Stimulated activated naive CD8-positive, alpha-beta T cell treated with anti-CD3 and anti-CD28 coated beads, Interleukin-15, Interleukin-2, amounts not matched to agents 100 ng/mL and 50 ng/mL, for 24 hours (primary cell): ENCODE data around the gene SGMS1.

Source experiments
- H3K27ac Mint-ChIP-seq: one replicate; pipeline ENCODE4 v1.8.0; 2021; ENCODE audit warnings: mild to moderate bottlenecking, mixed read lengths
- H3K27me3 Mint-ChIP-seq: one replicate; pipeline ENCODE4 v1.8.0; 2021; ENCODE audit warnings: mixed read lengths
- H3K36me3 Mint-ChIP-seq: one replicate; pipeline ENCODE4 v1.8.0; 2021; ENCODE audit warnings: low read depth, mixed read lengths
- H3K4me1 Mint-ChIP-seq: one replicate; pipeline ENCODE4 v1.8.0; 2021; ENCODE audit warnings: low read depth, mixed read lengths
- H3K4me3 Mint-ChIP-seq: one replicate; pipeline ENCODE4 v1.8.0; 2021; ENCODE audit warnings: mild to moderate bottlenecking, mixed read lengths
- H3K9me3 Mint-ChIP-seq: one replicate; pipeline ENCODE4 v1.8.0; 2021; ENCODE audit warnings: mixed read lengths

The SGMS1 gene

DNA sequence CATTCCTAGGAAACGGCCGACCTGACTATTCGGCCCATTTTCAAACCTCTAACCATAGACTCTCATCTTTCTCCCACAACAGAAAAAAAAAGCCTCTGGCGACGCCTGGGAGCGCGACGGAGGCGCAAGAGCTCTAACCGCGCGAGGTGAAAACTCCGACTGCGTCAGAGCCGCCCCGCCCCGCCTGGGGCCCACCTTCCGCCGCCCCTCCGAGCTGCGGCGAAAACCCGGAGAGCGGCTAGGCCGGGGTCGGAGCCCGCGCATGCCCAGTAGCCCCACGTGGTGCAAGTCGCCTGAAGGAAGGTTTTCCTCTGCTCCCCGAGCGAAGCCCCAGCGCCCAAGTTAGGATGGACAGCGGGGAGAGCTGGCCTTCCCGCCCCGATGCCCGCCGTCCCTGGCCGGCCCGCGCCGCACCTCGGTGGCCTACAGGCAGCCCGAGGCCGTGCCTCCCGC is 683 bp upstream of the SGMS1 start:
- peak overlapping the region; percentile 85 for H3K4me3 Mint-ChIP-seq
- peaks cover 6% of the 10 kb centered on the region for H3K36me3 Mint-ChIP-seq
- H3K4me1 Mint-ChIP-seq = peaks cover 44% of the 10 kb centered on the region
- H3K27ac Mint-ChIP-seq = peak overlapping the region; percentile 95
- H3K9me3 Mint-ChIP-seq = no peaks in the 10 kb centered on the region
- no peaks in the 10 kb centered on the region for H3K27me3 Mint-ChIP-seq

DNA sequence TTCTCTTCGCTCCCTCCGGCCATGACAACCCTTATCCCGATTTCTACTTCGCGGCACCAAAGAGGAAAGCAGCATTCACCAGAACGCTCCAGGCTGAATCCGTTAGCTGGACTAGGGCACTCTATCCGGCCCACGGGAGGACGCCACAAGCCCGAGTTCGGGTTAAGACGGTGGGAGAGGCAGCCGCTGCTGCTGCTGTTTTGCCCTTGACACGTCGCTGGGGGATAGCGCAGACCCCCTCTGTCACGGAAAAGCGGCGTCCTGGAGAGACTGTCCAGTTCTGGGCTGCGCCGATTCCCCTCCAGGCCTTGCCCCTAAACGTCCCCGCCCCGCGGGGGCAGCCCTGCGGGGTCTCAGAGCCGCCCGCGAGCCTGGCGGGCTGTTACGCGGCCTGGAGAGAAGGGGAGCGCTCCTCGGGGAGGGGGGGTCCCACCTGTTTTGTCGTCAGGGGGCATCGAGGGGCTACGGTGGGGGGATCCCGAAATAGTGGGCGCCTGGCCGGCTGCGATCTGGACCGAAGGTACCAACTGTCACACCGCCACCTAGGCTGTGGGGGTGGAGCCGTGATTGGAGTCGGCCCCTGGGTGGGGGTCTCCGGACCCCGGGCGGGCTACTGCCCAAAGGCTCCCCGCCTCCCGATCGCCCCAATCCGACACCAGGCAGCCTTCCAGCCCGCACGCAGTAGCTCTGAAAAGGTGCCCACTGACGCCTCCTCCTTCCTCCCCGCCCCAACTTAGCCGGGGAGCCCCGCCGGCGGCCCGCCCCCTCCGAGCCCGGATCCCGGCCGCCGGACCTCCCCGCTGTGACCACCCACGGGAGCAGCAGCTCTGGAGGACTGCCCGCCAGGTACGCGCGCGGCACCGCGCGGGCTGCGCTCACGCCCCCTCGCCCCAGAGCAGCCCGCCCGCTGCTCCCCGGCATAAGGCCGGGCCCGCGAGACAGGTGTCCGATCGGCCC is 772 bp downstream of the SGMS1 start:
- Mint-ChIP-seq H3K9me3 (no peaks in the 10 kb centered on the region), H3K4me3 (peak overlapping the region; percentile 85), H3K27ac (peak overlapping the region; percentile 87), H3K36me3 (peaks cover 6% of the 10 kb centered on the region), H3K4me1 (peaks cover 52% of the 10 kb centered on the region), H3K27me3 (no peaks in the 10 kb centered on the region)

DNA sequence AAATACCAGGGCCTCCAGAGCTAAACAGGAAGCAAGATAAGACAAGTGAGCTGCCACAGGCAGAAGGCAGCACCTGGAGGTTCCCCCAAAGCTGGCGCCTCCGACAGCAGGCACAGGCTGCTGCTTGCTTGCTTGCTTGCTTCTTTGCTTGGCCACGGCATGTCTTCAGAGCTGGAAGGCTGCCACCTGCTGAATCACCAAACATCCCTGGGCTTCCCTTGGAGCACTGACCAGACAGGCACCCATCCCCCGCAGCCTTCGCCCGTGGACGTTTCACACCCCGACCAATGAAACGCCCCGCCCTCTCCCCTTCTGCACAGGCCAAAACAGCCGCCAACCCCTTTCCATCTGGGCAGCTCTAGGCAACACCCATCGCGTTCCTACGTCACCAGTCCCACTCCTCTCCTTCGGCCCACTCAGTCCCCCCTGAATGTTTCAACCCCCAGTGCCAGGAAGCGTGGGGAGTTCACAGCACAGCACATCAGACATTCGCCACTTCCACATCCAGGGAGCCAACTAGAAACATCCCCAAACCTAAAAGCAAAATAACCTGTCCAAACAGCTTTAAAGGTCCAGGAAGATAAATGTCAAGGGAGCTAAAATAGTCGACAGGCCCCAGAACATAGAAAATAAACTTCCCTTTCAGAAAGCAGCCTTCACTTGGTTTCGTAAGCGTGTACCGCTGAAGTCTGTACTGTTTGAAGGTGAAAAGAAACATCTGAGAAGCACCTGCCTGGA is 1.6 kb downstream of the SGMS1 start:
- H3K27me3 Mint-ChIP-seq = no peaks in the 10 kb centered on the region
- peaks cover under 1% of the 10 kb centered on the region for H3K36me3 Mint-ChIP-seq
- H3K9me3 Mint-ChIP-seq = no peaks in the 10 kb centered on the region
- peak overlapping the region; percentile 87 for H3K27ac Mint-ChIP-seq
- H3K4me1 Mint-ChIP-seq = peaks cover 53% of the 10 kb centered on the region
- peak overlapping the region; percentile 85 for H3K4me3 Mint-ChIP-seq

DNA sequence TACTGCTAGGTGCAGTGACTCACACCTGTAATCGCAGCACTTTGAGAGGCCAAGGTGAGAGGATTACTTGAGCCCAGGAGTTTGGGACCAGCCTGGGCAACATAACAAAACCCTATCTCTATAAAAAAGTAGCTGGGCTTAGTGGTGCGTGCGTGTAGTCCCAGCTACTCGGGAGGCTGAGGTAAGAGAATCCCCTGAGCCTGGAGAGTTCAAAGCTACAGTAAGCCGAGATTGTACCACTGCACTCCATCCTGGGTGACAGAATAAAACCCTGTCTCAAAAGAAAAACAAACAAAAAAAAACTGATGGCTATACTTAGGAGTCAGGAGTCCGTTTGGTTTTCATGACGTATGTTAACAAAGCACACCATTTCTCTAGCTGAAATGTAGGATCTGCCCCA is 2.9 kb downstream of the SGMS1 start:
- H3K9me3 Mint-ChIP-seq = no peaks in the 10 kb centered on the region
- H3K36me3 Mint-ChIP-seq = no peaks in the 10 kb centered on the region
- H3K27ac Mint-ChIP-seq = no peak overlapping the region
- peaks cover 55% of the 10 kb centered on the region for H3K4me1 Mint-ChIP-seq
- H3K27me3 Mint-ChIP-seq = no peaks in the 10 kb centered on the region
- no peak overlapping the region for H3K4me3 Mint-ChIP-seq

DNA sequence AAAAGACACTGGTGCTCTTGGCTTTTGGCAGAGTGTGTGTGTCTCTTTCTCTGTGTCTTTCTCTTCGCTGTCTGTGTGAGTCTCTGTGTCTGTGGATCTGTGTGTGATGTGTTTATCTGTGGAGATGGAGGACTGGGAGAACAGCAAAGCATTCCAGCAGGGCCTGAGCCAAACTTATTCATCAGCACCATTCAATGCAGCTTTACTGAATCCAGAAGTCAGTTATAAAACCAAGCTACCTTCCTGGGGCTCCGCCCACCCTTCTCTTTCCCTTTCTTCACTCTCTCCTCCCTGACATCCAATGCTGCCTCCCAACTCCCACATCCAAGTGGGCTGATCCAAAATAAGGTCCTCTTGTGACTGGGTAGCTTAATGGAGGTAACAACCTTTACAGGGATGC is 3.9 kb downstream of the SGMS1 start:
- Mint-ChIP-seq H3K4me3 (no peak overlapping the region), H3K36me3 (no peaks in the 10 kb centered on the region), H3K27ac (no peak overlapping the region), H3K9me3 (no peaks in the 10 kb centered on the region), H3K27me3 (no peaks in the 10 kb centered on the region), H3K4me1 (peaks cover 47% of the 10 kb centered on the region)

DNA sequence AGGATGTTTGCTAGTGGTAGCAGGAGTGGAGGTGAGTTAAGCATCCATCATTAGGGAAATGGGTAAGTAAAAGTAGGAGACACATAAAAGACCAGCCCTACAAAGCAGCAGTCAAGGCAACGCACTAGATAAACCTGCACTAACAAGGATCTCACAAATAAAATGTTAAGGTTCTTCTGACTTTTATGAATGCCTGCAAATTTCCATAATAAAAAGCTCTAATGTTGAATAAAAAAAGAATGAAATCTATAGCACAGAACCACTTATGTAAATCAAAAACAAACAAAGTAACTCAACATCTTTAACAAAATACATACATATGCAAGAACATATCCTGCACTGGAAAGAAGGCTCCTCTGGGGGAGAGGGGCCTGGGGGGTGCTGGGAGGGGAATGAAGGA is 4.6 kb downstream of the SGMS1 start:
- Mint-ChIP-seq H3K9me3 (no peaks in the 10 kb centered on the region), H3K27ac (no peak overlapping the region), H3K4me1 (peaks cover 49% of the 10 kb centered on the region), H3K27me3 (no peaks in the 10 kb centered on the region), H3K4me3 (no peak overlapping the region), H3K36me3 (no peaks in the 10 kb centered on the region)

DNA sequence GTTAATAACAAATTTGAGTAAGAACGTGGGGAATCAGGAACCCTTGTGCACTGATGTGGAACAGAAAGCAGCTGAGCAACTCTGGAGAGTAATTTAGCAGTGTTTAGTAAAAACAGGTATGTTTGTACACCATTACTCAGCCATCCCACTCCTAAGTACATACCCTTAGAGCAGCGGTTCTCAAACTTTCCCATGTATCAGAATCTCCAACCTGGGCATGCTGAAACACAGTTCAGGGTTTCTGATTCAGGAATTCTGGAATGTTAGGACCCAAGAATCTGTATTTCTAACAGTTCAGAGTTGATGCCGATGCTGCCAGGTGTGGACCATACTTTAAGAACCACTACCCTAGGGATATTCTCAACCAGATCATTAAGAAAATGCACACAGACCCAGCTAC is 5.1 kb downstream of the SGMS1 start:
- Mint-ChIP-seq H3K4me3 (no peak overlapping the region), H3K4me1 (peaks cover 54% of the 10 kb centered on the region), H3K27ac (no peak overlapping the region), H3K27me3 (no peaks in the 10 kb centered on the region), H3K9me3 (no peaks in the 10 kb centered on the region), H3K36me3 (no peaks in the 10 kb centered on the region)

DNA sequence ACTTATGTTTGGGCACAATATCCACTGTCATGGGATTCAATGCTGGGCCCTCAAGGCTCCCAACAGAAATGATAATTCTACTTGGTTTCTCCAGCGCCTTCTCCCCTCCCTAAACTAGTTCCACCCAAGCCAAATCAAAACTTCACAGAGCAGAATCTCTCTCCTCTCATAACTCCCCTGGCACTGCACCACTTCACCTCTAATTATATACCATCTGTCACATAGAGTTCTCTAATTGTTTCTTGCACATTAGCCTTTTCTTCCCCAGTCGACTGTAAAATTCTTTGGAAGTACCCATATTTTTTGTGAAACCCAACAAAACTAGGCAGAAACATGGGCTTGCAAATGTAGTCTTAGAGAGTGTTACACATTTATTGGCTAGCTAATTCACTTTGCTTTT is 8.1 kb downstream of the SGMS1 start:
- Mint-ChIP-seq H3K27me3 (no peaks in the 10 kb centered on the region), H3K9me3 (no peaks in the 10 kb centered on the region), H3K27ac (no peak overlapping the region), H3K4me1 (peaks cover 53% of the 10 kb centered on the region), H3K36me3 (no peaks in the 10 kb centered on the region), H3K4me3 (no peak overlapping the region)

DNA sequence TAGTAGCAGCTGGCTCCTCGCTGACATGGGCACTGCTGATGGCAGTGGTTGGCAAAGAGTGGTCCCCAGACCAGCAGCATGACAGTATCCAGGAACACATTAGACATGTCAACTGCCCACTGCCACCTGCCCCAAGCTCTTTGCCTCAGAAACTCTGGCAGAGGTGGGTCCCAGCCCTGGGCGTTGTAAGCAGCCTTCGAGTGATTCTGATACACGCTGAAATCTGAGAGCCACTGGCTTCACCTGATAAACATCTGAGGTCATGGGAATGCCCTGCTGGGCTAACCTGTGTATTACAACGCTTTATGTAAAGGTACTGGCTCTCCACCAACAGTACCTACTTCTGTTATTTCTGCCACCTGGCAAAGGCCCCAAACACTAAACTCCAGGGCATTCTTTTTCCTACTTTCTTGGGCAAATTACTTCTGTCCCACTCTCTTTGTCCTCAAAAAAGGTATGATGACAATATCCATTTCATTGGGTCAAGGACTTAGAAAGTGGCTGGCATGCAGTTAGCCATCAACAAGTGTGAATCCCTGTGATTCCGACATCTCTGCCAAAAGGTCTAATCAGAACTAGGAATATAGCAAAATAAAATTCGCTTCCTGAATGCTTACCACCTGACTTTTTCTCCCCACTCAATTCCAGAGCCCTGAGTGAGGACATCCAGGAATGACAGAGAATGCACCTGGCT is 9.2 kb downstream of the SGMS1 start:
- H3K4me3 Mint-ChIP-seq = no peak overlapping the region
- H3K36me3 Mint-ChIP-seq = no peaks in the 10 kb centered on the region
- H3K9me3 Mint-ChIP-seq = no peaks in the 10 kb centered on the region
- H3K4me1 Mint-ChIP-seq = peaks cover 51% of the 10 kb centered on the region
- H3K27ac Mint-ChIP-seq = no peak overlapping the region
- H3K27me3 Mint-ChIP-seq = no peaks in the 10 kb centered on the region

DNA sequence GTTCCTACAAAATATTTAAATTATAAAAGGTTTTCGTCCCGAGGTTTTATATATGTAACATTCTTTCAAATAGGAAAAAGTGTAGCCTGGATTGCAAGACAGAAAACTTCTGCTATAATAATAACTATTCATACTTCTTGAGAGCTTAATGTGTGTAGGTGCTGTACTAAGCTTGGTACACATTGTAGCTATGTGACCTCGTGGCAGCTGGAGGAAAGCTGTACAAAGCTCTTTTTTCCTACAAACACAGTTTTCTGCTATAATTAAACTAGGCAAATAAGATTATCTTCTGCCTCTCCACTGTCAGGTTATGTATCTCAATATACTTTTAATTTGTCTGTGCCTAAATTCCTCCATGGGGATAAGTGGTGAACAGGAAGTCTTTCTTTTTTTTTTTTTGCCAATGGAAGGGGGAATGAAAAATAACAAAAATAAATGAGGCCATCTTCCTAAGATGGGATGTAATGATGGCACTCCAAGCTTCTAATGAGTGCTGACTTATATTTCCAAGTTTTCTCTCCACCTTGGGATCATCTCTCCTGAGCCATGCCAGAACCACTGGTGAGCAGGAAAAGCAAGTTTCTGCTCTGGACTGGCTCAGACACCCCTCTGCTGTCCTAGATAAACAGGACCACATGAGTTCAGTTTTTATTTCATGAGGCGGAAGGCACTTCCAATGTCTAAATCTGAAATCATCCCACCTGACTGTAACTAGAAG is 9.9 kb downstream of the SGMS1 start:
- no peak overlapping the region for H3K27ac Mint-ChIP-seq
- H3K36me3 Mint-ChIP-seq = no peaks in the 10 kb centered on the region
- peaks cover 46% of the 10 kb centered on the region for H3K4me1 Mint-ChIP-seq
- no peaks in the 10 kb centered on the region for H3K9me3 Mint-ChIP-seq
- H3K4me3 Mint-ChIP-seq = no peak overlapping the region
- no peaks in the 10 kb centered on the region for H3K27me3 Mint-ChIP-seq

DNA sequence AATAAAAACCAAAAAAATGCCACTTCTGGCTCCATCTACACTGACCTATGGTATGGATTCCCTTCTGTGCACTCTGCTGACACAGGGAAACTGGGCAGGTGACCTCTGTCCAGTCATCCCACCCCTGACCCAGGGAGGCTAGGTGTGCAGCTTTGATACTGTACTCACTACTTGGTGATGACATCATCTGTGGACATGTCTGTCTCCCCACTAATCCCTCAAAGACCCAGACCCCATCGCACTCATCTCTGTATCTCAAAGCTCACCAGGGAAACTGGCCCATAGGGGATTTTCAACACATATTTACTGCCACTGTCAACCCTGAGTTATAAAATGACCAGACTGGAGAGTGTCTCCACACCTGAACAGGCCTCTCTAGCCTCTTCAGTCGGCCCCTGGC is 10.6 kb downstream of the SGMS1 start:
- Mint-ChIP-seq H3K36me3 (no peaks in the 10 kb centered on the region), H3K9me3 (no peaks in the 10 kb centered on the region), H3K4me3 (no peak overlapping the region), H3K27ac (no peak overlapping the region), H3K4me1 (peaks cover 39% of the 10 kb centered on the region), H3K27me3 (no peaks in the 10 kb centered on the region)

DNA sequence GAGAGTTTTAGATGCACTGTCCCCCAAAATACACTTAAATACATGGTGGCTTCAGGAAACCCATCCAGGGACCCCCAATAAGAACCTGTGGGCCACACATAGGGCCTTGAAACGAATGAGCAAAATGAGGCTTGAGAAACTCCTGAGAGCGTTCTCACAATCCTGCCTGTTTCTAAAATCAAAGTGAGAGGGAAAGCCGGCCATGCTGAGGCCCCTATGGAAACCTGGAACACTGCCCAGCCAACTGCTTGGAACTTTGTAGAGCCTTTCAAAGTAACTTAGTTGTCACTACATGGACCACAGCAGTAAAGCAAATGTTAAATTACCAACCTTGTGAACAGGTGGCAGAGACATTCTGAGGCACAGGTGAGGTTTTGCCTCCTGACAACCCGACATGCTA is 13.4 kb downstream of the SGMS1 start:
- Mint-ChIP-seq H3K9me3 (no peaks in the 10 kb centered on the region), H3K4me3 (no peak overlapping the region), H3K4me1 (peaks cover 52% of the 10 kb centered on the region), H3K27ac (no peak overlapping the region), H3K36me3 (no peaks in the 10 kb centered on the region), H3K27me3 (no peaks in the 10 kb centered on the region)

DNA sequence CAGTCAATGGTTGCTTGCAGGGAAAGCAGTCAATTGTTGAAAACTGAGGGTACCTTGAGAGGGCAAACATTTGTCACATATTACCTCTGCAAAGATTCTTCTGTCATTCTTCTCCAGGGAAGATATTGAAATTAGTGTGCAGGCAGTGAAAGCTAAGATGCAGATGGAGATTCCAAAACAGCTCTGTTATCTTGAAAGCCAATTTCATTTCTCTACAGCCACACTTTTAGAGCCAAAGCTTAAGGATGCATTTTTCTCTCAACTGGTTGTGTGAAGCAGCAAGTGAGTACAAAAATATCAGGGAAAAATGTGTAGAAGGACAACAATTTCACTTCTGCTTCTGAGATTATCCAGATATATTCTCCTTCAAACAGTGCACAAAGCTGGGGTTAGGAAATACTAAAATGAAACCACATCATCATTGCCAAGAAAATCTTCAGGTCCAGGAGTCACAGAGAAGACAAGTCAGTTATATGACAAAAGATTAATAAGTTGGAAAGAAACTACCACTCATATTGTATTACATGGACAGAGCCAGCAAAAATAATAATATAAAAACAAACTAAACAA is 16.3 kb downstream of the SGMS1 start:
- H3K4me3 Mint-ChIP-seq = no peak overlapping the region
- H3K36me3 Mint-ChIP-seq = no peaks in the 10 kb centered on the region
- H3K4me1 Mint-ChIP-seq = peaks cover 61% of the 10 kb centered on the region
- H3K27ac Mint-ChIP-seq = no peak overlapping the region
- H3K9me3 Mint-ChIP-seq = no peaks in the 10 kb centered on the region
- no peaks in the 10 kb centered on the region for H3K27me3 Mint-ChIP-seq

DNA sequence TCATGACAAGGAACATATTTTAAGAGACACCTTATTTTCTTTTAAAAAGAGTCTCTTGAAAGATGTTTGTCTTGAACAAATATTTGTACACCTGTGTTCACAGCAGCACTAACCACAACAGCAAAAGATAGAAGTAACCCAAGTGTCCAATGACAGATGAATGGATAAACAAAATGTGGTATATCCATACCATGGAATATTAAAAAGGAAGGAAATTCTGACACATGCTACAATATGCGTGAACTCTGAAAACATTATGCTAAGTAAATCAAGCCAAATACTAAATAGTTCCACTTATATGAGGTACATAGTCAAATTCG is 17.8 kb downstream of the SGMS1 start:
- H3K36me3 Mint-ChIP-seq = no peaks in the 10 kb centered on the region
- no peak overlapping the region for H3K27ac Mint-ChIP-seq
- H3K27me3 Mint-ChIP-seq = no peaks in the 10 kb centered on the region
- no peaks in the 10 kb centered on the region for H3K9me3 Mint-ChIP-seq
- no peak overlapping the region for H3K4me3 Mint-ChIP-seq
- H3K4me1 Mint-ChIP-seq = peaks cover 68% of the 10 kb centered on the region
